ENCODE measurements around the gene GNB1L.
"Not testable (repeated sequence)": the region's sequence is repeated elsewhere in the genome, so short reads cannot be mapped to it uniquely, and the experiment has no call there.

Gene GNB1L

GRCh38 chr22:19800306-19800705 is 54.4 kb downstream of the GNB1L start:
- in situ Hi-C loops (cut with HindIII; ENCODE audit: low sequenced_read_pairs) = no loop called here

GRCh38 chr22:19799322-19800190 is 55.1 kb downstream of the GNB1L start:
- in situ Hi-C loops (cut with HindIII; ENCODE audit: low sequenced_read_pairs) = no loop called here

GRCh38 chr22:19798891-19799293 is 55.8 kb downstream of the GNB1L start:
- in situ Hi-C loops (cut with HindIII; ENCODE audit: low sequenced_read_pairs) = no loop called here

- in situ Hi-C loops (cut with HindIII; ENCODE audit: low sequenced_read_pairs) = no loop called here
These were observed 56.5 kb downstream of the GNB1L start for GRCh38 chr22:19798003-19798665.

GRCh38 chr22:19797086-19798002 is 57.3 kb downstream of the GNB1L start:
- in situ Hi-C loops (cut with HindIII; ENCODE audit: low sequenced_read_pairs) = no loop called here

GRCh38 chr22:19796160-19796559 is 58.5 kb downstream of the GNB1L start:
- in situ Hi-C loops (cut with HindIII; ENCODE audit: low sequenced_read_pairs) = no loop called here

GRCh38 chr22:19795617-19796008 is 59.1 kb downstream of the GNB1L start:
- in situ Hi-C loops (cut with HindIII; ENCODE audit: low sequenced_read_pairs) = no loop called here

GRCh38 chr22:19793661-19794310 is 60.9 kb downstream of the GNB1L start:
- in situ Hi-C loops (cut with HindIII; ENCODE audit: low sequenced_read_pairs) = no loop called here

GRCh38 chr22:19793161-19793560 is 61.5 kb downstream of the GNB1L start:
- in situ Hi-C loops (cut with HindIII; ENCODE audit: low sequenced_read_pairs) = no loop called here

- in situ Hi-C loops (cut with HindIII; ENCODE audit: low sequenced_read_pairs) = not testable (repeated sequence)
These were observed 62.2 kb downstream of the GNB1L start for GRCh38 chr22:19792383-19792896.

- in situ Hi-C loops (cut with HindIII; ENCODE audit: low sequenced_read_pairs) = no loop called here
These were observed 62.8 kb downstream of the GNB1L start for GRCh38 chr22:19791894-19792293.

GRCh38 chr22:19791243-19791642 is 63.4 kb downstream of the GNB1L start:
- in situ Hi-C loops (cut with HindIII; ENCODE audit: low sequenced_read_pairs) = no loop called here

GRCh38 chr22:19789828-19790227 is 64.8 kb downstream of the GNB1L start:
- in situ Hi-C loops (cut with HindIII; ENCODE audit: low sequenced_read_pairs) = no loop called here

- in situ Hi-C loops (cut with HindIII; ENCODE audit: low sequenced_read_pairs) = no loop called here
These were observed 65.3 kb downstream of the GNB1L start for GRCh38 chr22:19789406-19789805.

GRCh38 chr22:19788661-19789225 is 65.9 kb downstream of the GNB1L start:
- in situ Hi-C loops (cut with HindIII; ENCODE audit: low sequenced_read_pairs) = no loop called here

- in situ Hi-C loops (cut with HindIII; ENCODE audit: low sequenced_read_pairs) = no loop called here
These were observed 66.9 kb downstream of the GNB1L start for GRCh38 chr22:19787849-19788141.

- in situ Hi-C loops (cut with HindIII; ENCODE audit: low sequenced_read_pairs) = no loop called here
These were observed 67.5 kb downstream of the GNB1L start for GRCh38 chr22:19786959-19787848.

GRCh38 chr22:19786264-19786585 is 68.4 kb downstream of the GNB1L start:
- in situ Hi-C loops (cut with HindIII; ENCODE audit: low sequenced_read_pairs) = no loop called here

- in situ Hi-C loops (cut with HindIII; ENCODE audit: low sequenced_read_pairs) = no loop called here
These were observed 69.0 kb downstream of the GNB1L start for GRCh38 chr22:19785461-19786263.
